ENCODE measurements around the gene KRTAP12-3. TPM values are rescaled to one million over a fixed set of nuclear protein-coding genes. Genes with fewer than 3 reads are reported as not detected.
"Not testable (repeated sequence)": the region's sequence is repeated elsewhere in the genome, so short reads cannot be mapped to it uniquely, and the experiment has no call there.

The KRTAP12-3 gene
- total RNA-seq, 2 donors from 2014 or later, result not detected

DNA sequence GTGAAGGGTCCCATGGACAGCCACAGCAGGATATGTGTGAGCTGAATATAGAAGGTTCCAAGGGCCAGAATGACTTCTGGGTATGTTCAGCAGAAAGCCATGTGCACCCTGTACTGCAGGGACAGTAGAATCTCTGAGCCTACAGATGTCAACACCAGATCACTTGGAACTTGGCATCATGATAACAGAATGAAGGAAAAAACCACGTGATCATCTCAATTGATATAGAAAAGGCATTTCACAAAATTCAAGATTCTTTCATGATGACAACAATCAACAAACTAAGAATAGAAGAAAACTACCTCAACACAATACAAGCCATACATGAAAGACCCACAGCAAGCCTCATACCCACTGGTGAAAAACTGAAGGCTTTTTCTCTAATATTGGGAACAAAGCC lies 9.9 kb downstream of the KRTAP12-3 start:
- Mint-ChIP-seq H3K9me3 (no peaks in the 10 kb centered on the region), H3K4me1 (ENCODE audit: low read depth in 2 of 2) (no peaks in the 10 kb centered on the region), H3K27me3 (peaks cover 16 to 17% of the 10 kb centered on the region in 2 donors), H3K36me3 (peaks cover 9% of the 10 kb centered on the region), H3K27ac (no peak overlapping the region), H3K4me3 (no peak overlapping the region)
- ATAC-seq, result no peak
- DNase-seq (ENCODE audit: low spot score), result no peak

DNA sequence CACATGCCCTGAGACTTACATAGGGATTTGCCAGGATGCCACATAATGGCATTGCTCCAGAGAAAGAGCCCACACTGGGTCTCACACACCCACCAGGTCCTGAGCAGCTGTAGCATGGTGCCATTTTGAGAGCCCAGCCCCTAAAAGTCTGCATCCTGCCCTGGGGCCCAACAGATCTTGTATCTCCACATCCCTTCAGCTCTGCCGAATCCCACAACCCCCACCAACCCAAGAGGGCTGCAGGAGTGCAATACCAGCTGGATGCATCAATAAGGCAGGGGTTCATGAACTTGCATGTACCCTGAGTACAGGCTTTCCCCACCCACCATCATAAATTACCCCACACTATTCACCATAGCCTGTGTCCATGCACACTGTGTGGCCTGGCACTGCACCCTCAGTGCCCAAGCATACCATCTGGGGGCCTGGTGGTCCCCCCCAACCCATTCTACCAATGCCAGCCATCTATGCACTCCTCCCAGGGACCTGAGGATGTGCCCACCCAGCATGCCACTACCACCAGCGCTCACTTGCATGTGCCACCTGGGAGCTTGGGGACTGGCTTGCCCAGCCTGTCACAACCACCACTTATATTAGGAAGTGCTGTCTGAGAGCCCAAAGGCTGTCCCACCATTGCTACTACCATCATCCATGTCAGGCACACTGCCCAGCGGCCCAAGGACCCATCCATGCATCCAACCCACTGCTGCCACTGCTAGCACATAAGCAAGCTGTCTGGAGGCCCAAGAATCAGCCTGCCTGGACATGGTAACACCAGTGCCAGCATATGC lies 13.1 kb downstream of the KRTAP12-3 start:
- peaks cover 4% of the 10 kb centered on the region for H3K9me3 Mint-ChIP-seq
- H3K4me3 Mint-ChIP-seq, result no peak overlapping the region
- H3K27me3 Mint-ChIP-seq, result peaks cover 14 to 17% of the 10 kb centered on the region in 2 donors
- DNase-seq (ENCODE audit: low spot score), result no peak
- no peak for ATAC-seq
- no peaks in the 10 kb centered on the region for H3K4me1 Mint-ChIP-seq (ENCODE audit: low read depth in 2 of 2)
- H3K27ac Mint-ChIP-seq, result no peak overlapping the region
- peaks cover 16% of the 10 kb centered on the region for H3K36me3 Mint-ChIP-seq

DNA sequence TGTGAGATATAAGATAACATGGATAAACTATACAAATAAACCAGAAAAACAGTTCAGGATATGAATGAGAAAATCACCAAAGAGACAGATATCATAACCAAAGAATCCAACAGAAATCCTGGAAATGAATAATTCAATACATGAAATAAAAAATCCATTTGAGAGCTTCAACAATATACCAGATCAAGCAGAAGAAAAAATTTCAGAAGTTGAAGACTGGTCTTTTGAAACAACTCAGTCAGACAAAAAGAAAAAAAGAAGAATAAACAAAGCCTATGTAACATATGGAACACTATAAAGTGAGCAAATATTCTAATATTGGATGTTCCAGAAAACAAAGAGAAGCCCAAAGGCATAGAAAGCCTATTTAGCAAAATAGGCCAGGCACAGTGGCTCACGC lies 14.2 kb downstream of the KRTAP12-3 start:
- Mint-ChIP-seq H3K9me3 (peaks cover 4% of the 10 kb centered on the region), H3K27me3 (peaks cover 12 to 17% of the 10 kb centered on the region in 2 donors), H3K27ac (no peak overlapping the region), H3K4me1 (ENCODE audit: low read depth in 2 of 2) (no peaks in the 10 kb centered on the region), H3K4me3 (no peak overlapping the region), H3K36me3 (peaks cover 16% of the 10 kb centered on the region)
- ATAC-seq, result no peak
- DNase-seq (ENCODE audit: low spot score), result no peak

DNA sequence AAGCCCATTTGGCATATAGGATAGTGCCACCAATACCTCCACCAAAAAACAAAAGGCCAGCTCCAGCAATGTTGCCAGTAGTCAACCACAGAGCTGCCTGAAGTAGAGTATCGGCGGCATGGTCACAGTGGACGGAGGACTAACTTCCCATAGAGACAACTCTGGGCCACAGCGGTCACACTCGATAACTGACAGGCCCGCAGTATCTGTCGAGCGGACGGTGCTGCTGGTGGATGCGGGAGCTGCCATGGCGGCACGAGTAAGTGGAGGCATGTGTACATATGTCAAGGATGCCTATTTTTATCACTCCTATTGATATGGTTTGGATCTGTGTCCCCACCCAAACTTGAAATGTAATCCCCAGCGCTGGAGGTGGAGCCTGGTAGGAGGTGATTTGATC lies 20.1 kb downstream of the KRTAP12-3 start:
- Mint-ChIP-seq H3K4me3 (no peak overlapping the region), H3K4me1 (ENCODE audit: low read depth in 2 of 2) (no peaks in the 10 kb centered on the region), H3K9me3 (peaks cover 2% of the 10 kb centered on the region), H3K36me3 (peaks cover 3% of the 10 kb centered on the region), H3K27me3 (peaks cover 11 to 25% of the 10 kb centered on the region in 2 donors), H3K27ac (no peak overlapping the region)
- ATAC-seq (no peak), DNase-seq (ENCODE audit: low spot score) (no peak)

DNA sequence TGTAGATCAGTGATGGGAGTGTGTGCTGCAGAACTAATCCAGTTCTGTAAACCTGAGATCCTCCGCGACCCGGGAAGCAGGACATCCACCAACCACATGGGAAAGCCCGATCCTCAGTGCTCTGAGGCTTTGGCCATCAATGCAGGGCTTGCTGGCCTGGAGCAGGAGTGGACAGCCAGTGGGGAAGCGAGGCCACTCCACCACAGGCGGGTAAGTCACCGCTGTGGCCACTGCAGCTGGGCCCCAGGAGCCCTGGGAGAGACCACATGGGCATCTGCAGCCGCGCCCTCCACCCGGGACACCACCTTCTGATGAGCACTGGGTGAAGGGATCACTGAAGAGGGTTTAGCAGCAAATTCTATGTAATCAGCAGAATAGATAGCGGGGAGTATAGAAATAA lies 23.4 kb downstream of the KRTAP12-3 start:
- Mint-ChIP-seq H3K4me1 (ENCODE audit: low read depth in 2 of 2) (peaks cover 5 to 6% of the 10 kb centered on the region in 2 donors), H3K27ac (no peak overlapping the region), H3K4me3 (no peak overlapping the region), H3K9me3 (no peaks in the 10 kb centered on the region), H3K36me3 (no peaks in the 10 kb centered on the region), H3K27me3 (peaks cover 23 to 27% of the 10 kb centered on the region in 2 donors)
- no peak for ATAC-seq
- no peak for DNase-seq (ENCODE audit: low spot score)

DNA sequence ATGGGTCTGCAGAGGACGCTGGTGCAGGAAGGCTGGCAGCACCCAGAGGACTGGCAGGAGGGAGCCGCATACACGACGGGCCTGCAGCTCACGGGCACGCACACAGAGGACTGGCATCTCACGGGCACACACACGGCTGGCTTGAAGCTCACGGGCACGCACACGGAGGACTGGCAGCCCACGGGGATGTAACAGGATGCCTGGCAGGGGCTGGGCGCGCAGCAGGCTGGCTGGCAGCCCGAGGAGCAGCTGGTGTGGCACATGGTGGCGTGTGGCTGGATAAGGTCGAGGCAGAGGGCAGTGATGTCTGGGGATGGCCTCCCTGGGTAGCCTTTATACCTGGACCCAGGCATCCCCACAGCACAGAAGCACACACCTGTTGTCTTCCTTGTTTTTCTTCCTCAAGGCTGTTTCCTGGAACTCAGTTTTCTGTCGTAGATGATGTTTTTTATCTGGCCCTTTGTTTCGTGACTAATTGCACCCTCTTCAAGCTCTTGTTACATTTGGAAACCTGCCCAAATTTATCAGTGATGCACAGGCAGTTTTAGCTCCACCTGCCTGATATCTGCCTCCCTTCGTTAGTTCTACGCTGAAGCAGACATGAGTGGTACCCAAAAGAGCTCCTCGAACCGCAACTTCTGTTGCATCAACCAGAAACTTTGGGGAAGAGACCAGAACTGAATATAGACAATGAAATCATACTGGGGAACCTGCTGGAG lies 24.3 kb downstream of the KRTAP12-3 start, which contains the start of gene KRTAP12-1:
TSS of gene KRTAP12-1 (minus strand) at position 303 of the 719 bp plus-strand sequence. CDS start at position 263, 40 bp downstream.
- Mint-ChIP-seq H3K27me3 (peaks cover 23 to 28% of the 10 kb centered on the region in 2 donors), H3K9me3 (no peaks in the 10 kb centered on the region), H3K36me3 (no peaks in the 10 kb centered on the region), H3K4me1 (ENCODE audit: low read depth in 2 of 2) (peaks cover 10 to 12% of the 10 kb centered on the region in 2 donors), H3K27ac (no peak within 1 kb of the TSS), H3K4me3 (no peak within 1 kb of the TSS)
- ATAC-seq (no peak), DNase-seq (ENCODE audit: low spot score) (no peak)

DNA sequence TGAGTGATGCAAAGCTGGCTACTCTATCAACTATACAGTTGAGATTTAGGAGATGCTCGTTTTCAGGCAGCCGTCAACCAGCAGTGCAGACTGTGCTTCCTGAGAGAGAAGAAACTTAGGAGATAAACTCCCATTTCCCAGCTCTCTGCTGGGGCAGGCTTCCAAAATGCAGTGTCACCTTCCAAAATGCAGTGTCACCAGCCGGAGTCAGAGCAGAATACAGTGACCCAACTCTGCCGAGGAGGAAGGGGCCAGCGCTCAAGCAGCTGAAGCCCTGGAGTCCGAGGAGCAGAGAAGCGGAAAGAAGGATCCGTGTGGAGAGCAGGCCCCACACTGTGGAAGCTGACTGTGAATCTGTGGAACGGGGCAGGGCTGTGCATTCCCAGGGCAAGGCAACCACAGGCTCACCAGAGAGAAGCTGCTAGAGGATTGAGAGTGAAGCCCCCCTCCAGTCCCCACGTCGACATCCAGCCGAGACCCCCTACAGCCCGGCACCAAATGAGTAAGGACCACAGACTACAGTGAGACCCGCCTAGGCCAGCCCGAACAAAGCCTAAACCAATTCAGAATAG lies 24.9 kb downstream of the KRTAP12-3 start:
- Mint-ChIP-seq H3K36me3 (no peaks in the 10 kb centered on the region), H3K27me3 (peaks cover 23 to 33% of the 10 kb centered on the region in 2 donors), H3K4me1 (ENCODE audit: low read depth in 2 of 2) (peaks cover 10 to 12% of the 10 kb centered on the region in 2 donors), H3K27ac (no peak overlapping the region), H3K4me3 (no peak overlapping the region), H3K9me3 (no peaks in the 10 kb centered on the region)
- DNase-seq (ENCODE audit: low spot score) (no peak), ATAC-seq (no peak)

DNA sequence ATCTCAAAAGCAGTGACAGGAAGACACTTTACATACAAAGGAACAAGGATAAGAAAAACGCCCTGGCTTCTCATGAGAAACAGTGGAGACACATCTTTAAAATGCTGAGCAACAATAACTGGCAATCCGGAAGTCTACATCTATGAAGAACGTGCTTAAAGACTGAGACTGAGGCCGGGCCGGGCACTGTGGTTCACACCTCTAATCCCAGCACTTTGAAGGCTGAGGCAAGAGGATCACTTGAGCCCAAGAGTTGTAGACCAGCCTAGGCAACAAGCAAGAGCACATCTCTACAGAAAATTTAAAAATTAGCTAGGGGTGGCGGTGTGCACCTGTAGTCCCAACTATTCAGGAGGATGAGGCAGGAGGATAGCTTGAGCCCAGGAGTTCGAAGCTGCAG lies 26.3 kb downstream of the KRTAP12-3 start:
- H3K4me1 Mint-ChIP-seq (ENCODE audit: low read depth in 2 of 2), result peaks cover 10 to 12% of the 10 kb centered on the region in 2 donors

DNA sequence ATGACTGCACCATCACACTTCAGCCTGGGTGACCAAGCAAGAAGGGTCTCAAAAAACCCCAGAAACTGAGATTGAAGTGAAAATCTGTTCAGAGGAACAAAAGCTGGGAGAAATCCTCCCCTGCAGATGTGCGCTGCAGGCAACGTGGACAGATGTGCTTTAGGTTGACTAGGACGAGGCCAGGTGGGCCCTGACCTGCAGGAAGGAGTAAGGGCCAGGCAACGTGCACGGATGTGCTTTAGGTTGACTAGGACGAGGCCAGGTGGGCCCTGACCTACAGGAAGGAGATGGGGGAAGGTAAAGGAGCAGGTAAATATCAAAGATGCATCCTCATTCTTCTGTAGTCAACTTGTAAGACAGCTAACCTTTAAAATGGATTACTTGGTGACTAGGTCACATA lies 26.8 kb downstream of the KRTAP12-3 start:
- Mint-ChIP-seq H3K9me3 (no peaks in the 10 kb centered on the region), H3K27ac (peak overlapping the region in 1 of 2 donors; percentile 32), H3K36me3 (no peaks in the 10 kb centered on the region), H3K4me1 (ENCODE audit: low read depth in 2 of 2) (peaks cover 10 to 12% of the 10 kb centered on the region in 2 donors), H3K4me3 (no peak overlapping the region), H3K27me3 (peaks cover 23 to 30% of the 10 kb centered on the region in 2 donors)
- ATAC-seq (no peak), DNase-seq (ENCODE audit: low spot score) (no peak)

More for the DNA sequence above, 26.3 kb downstream of the KRTAP12-3 start:
- Mint-ChIP-seq H3K36me3 (no peaks in the 10 kb centered on the region), H3K27me3 (peaks cover 23 to 33% of the 10 kb centered on the region in 2 donors), H3K4me3 (no peak overlapping the region), H3K9me3 (no peaks in the 10 kb centered on the region), H3K27ac (peak overlapping the region in 1 of 2 donors; percentile 32)
- DNase-seq (ENCODE audit: low spot score), result no peak
- no peak for ATAC-seq

DNA sequence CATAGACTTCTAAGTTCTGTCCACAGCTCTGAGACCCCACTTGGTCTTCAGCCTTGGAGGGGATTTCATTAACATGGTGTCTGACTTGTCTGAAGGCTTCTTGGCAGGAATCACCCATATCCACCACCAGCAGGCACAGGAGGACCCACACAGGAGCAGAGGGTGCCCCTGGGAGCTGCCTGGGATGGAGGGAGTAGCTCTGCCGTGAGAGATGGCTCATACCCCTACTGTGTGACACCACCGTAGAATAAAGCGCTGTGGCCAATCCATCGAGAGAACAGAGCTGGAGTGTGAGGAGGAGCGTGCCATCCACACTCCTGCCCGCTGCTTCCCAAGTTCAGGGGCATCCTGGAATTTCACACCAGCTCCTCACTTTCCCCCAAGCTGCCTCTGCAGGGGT lies 27.3 kb downstream of the KRTAP12-3 start:
- not testable (repeated sequence) for H3K36me3 Mint-ChIP-seq; H3K4me3 Mint-ChIP-seq; DNase-seq (ENCODE audit: low spot score); H3K27ac Mint-ChIP-seq; ATAC-seq; H3K9me3 Mint-ChIP-seq
- Mint-ChIP-seq H3K27me3 (peaks cover 25 to 29% of the 10 kb centered on the region in 2 donors), H3K4me1 (ENCODE audit: low read depth in 2 of 2) (peaks cover 10 to 12% of the 10 kb centered on the region in 2 donors)

DNA sequence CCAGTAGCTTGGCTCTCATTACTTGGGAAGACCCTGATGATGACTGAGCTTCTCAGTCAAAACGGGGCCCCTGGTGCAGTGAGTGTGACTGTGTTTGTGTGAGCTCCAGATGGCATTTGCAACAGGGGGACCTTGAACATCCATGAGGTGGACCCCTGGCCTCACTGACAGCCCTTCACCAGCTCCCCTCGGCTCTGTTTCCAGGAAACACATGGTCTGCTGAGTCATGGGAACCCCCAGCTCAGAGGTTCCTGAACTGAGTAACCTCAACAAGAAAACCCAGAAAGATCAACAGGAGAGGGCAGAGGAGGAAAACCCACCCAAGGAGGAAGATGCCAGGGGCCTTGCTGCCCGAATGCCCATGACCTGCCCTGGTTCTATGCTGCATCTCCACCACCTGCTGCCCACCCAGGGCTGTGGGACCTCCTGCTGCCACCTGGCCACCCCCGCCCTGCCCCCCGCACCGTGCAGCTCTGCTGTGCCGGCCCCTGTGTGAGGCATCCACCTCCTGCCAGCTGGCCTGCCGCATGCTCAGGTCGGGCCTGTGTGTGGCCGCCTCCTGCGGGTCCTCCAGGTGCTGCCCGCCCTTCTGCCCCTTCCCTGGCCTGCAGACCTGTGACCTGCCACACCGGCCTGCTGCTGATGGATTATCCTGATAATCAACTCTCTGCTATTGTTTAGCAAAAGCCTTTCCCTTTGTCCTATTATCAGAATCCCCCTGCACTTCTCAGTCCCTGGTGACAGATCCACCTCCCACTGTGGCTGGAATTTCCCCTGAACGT lies 28.5 kb downstream of the KRTAP12-3 start:
- Mint-ChIP-seq H3K27ac (peak overlapping the region in 1 of 2 donors; percentile 61), H3K4me3 (no peak overlapping the region), H3K27me3 (peaks cover 29 to 30% of the 10 kb centered on the region in 2 donors), H3K36me3 (no peaks in the 10 kb centered on the region), H3K4me1 (ENCODE audit: low read depth in 2 of 2) (peaks cover 10 to 12% of the 10 kb centered on the region in 2 donors), H3K9me3 (no peaks in the 10 kb centered on the region)
- peak; percentile 41 to 61 for ATAC-seq
- no peak for DNase-seq (ENCODE audit: low spot score)

DNA sequence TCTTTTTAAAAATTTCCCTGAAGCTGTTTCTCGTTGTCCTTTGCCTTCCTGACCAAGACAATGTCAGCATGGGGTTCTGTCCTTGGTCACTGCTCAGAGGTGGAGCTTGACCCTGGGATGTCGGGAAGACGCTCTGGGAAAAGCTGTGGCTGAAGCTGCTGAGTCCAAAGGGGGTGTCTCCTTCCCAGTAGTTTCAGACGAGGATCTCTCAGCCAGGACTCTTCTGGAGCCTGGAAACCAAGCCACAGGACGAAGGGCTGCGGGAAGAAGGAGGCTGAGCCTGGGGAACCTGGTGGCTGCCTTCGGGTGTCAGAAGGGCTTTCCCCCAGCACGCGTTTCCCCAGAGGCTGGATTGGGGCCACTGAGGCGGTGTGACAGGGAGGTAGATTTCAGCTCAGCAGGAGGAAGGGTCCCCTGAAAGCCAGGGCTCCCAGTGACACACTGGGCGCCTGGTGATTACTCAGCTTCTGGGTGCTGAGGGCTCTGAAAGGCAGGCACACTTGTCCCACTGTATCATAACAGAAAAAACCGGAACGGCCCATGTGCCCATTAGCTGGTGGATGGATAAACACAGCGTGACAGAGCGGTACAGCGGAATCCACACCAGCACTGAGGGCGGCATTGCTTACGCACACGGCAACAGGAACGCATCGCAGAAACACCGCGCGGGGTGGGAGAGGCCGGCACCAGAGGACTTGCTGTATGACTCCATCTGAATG lies 29.3 kb downstream of the KRTAP12-3 start:
- ATAC-seq (no peak), DNase-seq (ENCODE audit: low spot score) (no peak)
- peaks cover 28 to 29% of the 10 kb centered on the region in 2 donors for H3K27me3 Mint-ChIP-seq
- peaks cover 10 to 12% of the 10 kb centered on the region in 2 donors for H3K4me1 Mint-ChIP-seq (ENCODE audit: low read depth in 2 of 2)
- H3K27ac Mint-ChIP-seq, result peak overlapping the region in 1 of 2 donors; percentile 61
- H3K4me3 Mint-ChIP-seq, result no peak overlapping the region
- H3K36me3 Mint-ChIP-seq, result no peaks in the 10 kb centered on the region
- H3K9me3 Mint-ChIP-seq, result no peaks in the 10 kb centered on the region

DNA sequence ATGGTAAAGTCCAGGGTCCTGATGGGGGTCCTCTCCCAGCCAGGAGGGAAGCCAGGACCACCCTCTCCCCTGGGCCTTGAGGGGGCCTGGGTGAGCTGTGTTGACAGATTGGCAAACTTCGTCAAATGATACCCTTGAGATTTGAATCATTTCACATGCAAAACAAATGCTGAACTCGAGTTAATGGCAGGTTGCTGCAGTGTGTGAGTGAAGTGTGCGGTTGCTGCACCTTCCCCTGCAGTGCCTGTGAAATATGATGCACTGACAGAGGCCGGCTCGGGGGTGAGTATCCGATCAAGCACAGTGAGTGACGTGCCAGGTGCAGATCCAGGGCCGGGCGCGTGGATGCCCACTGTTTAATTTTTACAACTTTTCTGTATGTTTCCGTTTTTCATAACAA lies 29.9 kb downstream of the KRTAP12-3 start:
- no peak for ATAC-seq
- Mint-ChIP-seq H3K9me3 (no peaks in the 10 kb centered on the region), H3K36me3 (peaks cover 5% of the 10 kb centered on the region), H3K27me3 (peaks cover 24 to 32% of the 10 kb centered on the region in 2 donors), H3K4me1 (ENCODE audit: low read depth in 2 of 2) (peaks cover 10 to 12% of the 10 kb centered on the region in 2 donors), H3K4me3 (no peak overlapping the region), H3K27ac (peak overlapping the region in 1 of 2 donors; percentile 61)
- no peak for DNase-seq (ENCODE audit: low spot score)
